ES-I3 (cell line): Measurements from ENCODE around the gene CTNNA2.

Experiments used
- H3K36me3 ChIP-seq: 2 replicates; pipeline ENCODE4 v1.6.1; 2013; ENCODE audit warnings: mild to moderate bottlenecking, low read length, control low read depth, moderate library complexity; ENCODE audit not compliant: insufficient read depth
- H3K4me1 ChIP-seq: 2 replicates; pipeline ENCODE4 v1.6.1; 2013; ENCODE audit warnings: mild to moderate bottlenecking, control low read depth, low read length; ENCODE audit not compliant: insufficient read depth
- H3K9ac ChIP-seq: 2 replicates; pipeline ENCODE4 v1.6.1; 2013; ENCODE audit warnings: low read depth, mild to moderate bottlenecking, low read length, moderate library complexity
- H3K9me3 ChIP-seq: 2 replicates; pipeline ENCODE4 v1.6.1; 2013; ENCODE audit warnings: mild to moderate bottlenecking, low read length, moderate library complexity; ENCODE audit not compliant: control insufficient read depth, insufficient read depth

The CTNNA2 gene

GRCh38 chr2:80687524-80687923 is 1174.7 kb downstream of the CTNNA2 start:
- H3K36me3 ChIP-seq, result no peaks in the 10 kb centered on the region
- H3K4me1 ChIP-seq, result 0 out of 2 replicates have a peak, but pooled peaks cover 4% of the 10 kb centered on the region
- H3K9ac ChIP-seq, result no peak overlapping the region
- H3K9me3 ChIP-seq, result no peaks in the 10 kb centered on the region

DNA sequence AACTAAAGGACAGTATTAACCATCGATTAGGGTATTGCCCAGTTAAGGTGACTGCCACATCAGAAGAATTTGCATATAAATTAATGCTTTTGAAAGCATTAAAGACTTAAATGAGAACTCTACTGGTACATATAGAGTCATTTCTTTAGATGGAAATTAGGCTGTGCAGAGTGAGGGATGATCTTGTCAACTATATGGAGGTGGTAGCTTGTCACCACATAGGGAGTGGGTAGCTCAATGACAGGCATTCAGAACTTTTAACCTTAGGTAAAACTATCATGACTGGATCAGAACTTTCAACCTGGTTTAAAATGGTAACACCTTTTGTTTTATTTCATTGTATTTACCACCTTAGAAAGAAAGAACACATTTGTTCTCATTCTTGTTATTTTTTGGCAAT is 1176.3 kb downstream of the CTNNA2 start:
- Histone ChIP-seq H3K9me3 (no peaks in the 10 kb centered on the region), H3K9ac (no peak overlapping the region), H3K4me1 (0 out of 2 replicates have a peak, but pooled peaks cover 4% of the 10 kb centered on the region), H3K36me3 (no peaks in the 10 kb centered on the region)
